Ramos (cell line): ENCODE data around the gene PDLIM7.
"Not testable (repeated sequence)": the region's sequence is repeated elsewhere in the genome, so short reads cannot be mapped to it uniquely, and the experiment has no call there.

Experiments
- in situ Hi-C: fragments of 300-500 bp; cut with MboI; formaldehyde crosslinking; loops from one replicate; pipeline ENCODE4 v1.14.3; 2022; ENCODE audit warnings: low sequenced_read_pairs; ENCODE audit not compliant: unreplicated experiment

Gene PDLIM7, protein sequence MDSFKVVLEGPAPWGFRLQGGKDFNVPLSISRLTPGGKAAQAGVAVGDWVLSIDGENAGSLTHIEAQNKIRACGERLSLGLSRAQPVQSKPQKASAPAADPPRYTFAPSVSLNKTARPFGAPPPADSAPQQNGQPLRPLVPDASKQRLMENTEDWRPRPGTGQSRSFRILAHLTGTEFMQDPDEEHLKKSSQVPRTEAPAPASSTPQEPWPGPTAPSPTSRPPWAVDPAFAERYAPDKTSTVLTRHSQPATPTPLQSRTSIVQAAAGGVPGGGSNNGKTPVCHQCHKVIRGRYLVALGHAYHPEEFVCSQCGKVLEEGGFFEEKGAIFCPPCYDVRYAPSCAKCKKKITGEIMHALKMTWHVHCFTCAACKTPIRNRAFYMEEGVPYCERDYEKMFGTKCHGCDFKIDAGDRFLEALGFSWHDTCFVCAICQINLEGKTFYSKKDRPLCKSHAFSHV

DNA sequence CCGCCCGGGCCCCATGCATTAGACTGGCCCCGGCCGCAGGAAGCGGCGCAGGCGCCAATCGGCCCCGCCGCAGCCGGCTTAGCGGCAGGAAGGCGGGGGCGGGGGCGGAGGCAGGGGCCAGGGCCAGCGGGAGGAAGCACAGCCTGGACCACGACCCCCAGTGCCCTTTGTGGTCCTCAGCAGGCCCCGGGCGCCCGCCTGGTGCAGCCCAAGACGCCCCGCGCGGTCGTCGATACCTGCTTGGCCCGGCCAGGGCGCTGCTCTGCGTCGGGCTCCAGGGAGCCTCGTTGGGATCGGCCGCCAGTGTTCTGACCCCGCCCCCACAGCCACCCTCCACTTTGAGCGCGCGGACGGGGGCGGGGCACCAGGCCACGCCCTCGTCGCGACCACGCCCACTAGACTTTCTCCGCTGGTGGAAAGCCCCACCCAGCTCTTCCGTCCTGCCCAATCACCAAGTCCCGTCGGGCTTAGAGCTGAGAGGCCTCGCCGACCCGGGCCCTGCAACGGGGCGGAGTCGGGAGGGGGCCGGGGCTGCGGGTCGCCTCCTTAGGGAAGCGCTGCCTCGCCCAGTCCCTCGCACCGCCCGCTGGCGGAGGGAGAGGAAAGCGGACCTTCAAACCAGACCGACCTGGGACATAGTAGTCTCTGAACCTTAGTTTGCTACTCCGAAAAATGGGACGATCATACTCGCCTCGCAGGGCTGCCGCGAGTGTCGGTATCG lies at the start of gene PDLIM7:
Gene PDLIM7 (minus strand): TSS at position 313 of the 721 bp plus-strand sequence. CDS start 1,092 bp downstream, outside the sequence.
- in situ Hi-C loops = loop anchor here (25.0 kb wide), 1 partner anchor 960 kb away; the partner anchor contains the start of genes CDHR2 and RNF44

DNA sequence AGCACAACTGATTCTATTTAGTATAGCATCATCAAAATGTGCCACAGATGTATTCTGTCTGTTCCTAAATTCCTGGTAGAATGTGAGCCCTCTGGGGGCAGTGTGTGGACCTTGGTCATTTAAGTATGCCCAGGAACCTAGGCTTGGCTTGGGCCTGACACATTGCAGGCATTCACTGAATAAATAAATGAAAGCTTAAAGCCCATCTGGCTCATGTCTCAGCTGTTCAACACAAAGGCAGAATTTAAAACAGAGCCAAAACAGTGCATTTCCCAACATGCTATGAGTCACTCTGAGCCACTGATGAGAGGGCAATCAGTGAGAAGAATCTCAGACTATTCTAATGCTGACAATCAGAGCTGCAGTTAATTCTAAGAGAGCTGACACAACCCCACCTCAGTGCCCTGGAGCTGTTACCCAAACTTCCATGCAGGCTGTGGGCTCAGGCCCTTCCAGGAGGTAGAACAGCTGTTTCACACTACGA lies 48.9 kb upstream of the PDLIM7 start:
- in situ Hi-C loops = no loop called here

DNA sequence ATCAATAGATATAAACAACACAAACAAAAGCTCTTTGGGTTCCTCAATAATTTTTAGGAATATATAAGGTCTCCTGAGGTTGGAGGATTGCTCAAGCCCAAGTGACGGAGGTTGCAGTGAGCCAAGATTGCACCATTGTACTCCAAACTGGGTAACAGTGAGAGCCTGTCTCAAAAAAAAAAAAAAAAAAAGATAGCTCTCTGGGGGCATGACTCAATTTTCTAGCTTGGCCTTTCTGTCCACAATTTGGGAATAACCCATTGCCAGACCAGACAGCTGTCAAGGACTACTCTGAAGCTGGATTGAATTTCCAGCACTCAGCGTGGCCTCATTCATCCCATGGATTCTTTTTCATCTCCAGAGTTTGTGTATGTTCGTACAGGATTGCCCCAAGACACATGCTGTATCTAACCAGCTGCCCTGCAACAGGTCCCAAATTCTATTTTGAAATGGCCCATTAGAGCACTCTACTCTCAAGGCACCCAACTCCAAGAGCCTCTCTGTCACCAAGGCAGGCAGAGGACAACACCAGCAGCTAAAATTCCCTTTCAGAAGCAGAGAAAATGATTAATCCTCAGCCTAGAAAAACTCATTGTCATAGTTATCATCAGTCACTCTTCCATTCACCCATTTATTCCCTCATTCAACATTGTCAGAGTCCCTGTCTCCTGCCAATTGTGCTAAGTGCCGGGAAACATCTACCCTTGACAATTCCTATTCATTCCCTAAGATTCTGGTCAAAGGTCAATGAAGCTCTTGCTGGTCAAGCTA lies 48.3 kb upstream of the PDLIM7 start:
- in situ Hi-C loops = no loop called here

DNA sequence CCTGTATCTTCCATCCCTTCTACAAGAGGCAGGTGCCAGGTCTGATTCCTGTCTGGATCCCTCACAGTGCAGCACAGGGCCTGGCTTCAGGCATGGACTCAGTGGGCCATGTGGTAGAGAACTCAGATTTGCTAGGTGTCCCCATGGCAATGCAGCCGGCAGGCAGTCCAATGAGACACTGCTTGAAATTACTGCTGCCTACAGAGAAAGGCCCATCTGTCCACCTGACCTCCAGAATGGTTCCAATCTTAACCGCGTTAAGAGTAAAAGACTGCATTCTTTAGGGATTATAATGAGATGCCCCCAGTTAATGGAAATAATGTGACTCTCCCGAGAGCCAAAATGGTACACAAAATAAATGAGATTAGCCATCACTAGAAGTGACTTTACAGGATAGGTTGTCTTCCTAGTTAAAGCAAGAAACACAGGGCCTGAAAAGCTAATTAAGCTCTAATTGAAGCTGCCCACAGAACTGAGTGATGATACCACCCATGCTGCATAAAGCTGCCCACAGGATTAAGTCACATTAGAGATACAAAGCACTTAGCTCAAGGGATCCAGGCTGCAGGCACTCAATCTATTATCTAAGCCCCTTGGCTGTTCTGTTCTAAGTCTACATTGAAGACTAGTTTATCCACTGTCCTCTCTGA lies 45.5 kb upstream of the PDLIM7 start:
- in situ Hi-C loops = no loop called here

DNA sequence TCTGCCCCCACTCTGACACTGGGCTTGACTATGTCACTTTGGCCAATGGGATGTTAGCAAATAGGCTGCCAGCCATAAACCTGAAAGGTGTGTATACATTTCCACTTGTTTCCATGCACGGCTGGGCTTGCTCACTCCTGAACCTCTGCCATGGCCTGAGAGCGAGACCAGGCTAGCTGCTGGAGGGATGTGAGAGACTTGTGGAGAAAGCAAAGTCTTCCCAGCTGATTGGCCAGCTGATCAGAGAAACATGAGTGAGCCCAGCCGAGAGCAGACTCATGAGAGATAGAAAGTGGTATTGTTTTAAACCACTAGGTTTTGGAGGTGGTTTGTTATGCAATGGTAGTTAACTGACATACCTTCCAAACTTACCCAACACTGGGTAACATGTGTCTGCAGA lies 43.0 kb upstream of the PDLIM7 start:
- in situ Hi-C loops = no loop called here

DNA sequence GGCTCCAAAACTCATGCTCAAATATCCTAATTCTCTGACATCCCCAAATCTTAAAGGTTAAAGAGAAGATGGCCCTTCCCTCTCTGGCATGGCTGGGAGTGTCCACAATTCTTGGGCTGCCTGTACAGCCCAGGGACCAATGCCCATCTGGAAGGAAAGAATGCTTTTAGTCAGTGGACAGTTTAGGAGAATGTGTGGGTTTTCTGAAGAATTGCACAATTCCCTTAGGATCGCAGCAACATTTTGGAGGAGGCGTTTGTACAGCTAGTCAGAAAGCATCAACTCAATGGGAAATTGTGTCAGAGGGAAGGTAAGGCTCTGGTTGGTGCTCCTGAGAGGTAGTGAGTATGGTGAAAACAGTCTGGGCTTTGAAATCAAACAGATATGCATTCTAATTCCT lies 42.0 kb upstream of the PDLIM7 start:
- in situ Hi-C loops = no loop called here

DNA sequence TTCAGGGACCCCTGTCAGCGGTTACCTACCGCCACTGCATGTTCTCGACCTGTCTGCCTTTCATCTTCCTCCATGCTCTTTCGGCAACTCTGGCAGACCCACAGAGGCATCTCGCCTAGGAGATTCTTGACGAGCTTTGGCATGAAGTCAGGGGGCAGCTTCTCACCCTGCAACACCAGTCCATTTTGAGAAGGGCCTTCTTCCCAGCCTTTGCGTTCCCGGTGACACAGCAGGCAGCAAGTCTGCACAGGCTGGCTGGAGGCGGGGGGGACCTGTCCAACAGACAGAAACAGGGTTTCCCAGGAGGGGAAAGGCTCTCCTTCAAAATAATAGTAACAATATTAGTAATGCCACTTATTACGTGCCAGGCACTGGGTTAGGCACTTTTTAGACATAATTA lies 41.5 kb upstream of the PDLIM7 start:
- in situ Hi-C loops = no loop called here

DNA sequence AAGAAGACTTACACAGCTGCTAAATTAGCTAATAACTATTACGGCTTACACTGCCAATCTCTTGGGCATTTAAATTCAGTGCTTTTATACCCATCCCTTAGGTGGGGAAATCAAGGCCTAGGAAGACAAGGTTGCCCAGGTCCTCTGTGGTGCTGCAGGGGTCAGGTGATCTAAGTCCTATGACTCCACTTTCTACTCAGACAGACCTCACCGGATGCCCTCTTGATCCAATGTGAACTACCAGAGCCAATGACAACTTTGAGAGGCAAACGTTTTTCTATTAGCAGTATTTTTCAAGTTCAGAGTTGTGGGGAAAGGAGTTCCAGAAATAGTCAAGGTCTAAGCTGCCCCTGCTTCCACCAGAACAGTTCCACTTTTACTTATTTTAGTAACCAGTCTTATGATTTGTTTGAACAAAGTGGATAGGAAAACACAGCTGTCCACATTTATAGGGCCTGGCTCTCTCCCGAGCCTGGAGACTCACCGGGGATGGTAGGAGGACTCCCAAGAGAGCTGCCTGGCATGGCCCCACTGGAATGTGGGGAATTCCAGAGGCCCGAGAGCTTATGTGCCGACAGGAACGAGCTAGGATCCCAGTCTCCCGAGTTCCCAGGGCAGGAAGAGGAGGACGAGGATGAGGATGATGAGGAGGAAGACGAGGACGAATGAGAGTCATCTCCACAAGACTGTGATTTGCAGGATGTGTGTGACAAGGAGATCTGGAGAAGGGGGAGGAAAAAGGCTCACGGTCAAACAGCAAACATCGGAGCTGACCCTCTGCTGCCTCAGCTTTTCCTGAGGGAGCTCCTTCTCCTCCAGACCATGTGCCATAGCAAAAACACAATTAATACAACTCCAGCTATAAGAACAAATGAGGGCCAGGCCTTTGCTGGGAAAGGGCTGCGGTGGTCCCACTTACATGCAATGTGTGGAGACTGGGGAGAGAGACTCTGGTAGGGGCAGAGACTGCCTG lies 40.3 kb upstream of the PDLIM7 start:
- in situ Hi-C loops = no loop called here

DNA sequence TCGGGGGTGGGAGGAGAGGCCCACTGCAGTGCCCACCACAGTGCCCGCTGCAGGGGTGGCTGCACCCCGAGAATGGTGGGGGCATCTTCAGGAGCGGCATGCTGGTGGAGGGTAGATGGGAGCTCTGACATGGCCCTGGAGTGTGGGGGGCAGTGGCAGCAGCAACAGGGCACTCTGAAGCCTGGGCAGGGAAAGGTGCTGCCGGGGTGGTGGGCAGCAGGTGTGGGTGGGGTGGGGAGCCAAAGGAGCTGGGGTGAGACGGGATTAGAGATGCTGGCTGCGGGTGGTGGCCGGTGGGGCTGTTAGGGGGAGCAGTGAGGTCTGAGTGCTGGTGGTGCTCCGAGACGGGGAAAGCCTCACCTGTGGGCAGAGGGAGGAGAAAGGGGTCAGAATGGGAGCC lies 39.0 kb upstream of the PDLIM7 start:
- in situ Hi-C loops = no loop called here

DNA sequence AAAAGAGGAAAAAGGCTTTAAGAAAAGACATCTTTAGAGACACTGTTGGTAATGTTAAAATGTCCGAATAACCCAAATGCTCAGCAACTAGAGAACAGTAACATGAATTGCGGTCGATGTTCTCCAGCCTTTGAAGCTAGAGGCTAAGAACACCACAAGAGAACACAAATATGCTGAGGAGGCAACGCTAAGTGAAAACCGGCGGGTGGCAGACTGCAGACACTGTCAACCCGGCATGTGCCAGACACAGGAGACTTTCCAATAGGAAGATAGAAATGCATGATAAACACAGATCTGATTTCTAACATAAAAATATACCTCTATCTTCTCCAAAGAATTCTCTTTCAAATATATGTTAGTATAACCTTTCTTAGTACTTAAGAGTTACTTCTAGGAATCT lies 37.7 kb upstream of the PDLIM7 start:
- in situ Hi-C loops = no loop called here

DNA sequence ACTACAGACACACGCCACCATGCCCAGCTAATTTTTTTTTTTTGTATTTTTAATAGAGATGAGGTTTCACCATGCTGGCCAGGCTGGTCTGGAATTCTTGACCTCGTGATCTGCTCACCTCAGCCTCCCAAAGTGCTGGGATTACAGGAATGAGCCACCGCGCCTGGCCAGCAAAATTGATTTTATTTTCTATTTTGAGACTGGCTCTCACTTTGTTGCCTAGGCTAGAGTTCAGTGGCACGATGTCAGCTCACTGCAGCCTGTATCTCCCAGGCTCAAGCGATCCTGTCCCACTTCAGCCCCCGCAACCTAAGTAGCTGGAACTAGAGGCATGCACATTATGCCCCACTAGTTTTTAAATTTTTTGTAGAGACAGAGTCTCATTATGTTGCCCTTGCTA lies 37.0 kb upstream of the PDLIM7 start:
- in situ Hi-C loops = not testable (repeated sequence)

DNA sequence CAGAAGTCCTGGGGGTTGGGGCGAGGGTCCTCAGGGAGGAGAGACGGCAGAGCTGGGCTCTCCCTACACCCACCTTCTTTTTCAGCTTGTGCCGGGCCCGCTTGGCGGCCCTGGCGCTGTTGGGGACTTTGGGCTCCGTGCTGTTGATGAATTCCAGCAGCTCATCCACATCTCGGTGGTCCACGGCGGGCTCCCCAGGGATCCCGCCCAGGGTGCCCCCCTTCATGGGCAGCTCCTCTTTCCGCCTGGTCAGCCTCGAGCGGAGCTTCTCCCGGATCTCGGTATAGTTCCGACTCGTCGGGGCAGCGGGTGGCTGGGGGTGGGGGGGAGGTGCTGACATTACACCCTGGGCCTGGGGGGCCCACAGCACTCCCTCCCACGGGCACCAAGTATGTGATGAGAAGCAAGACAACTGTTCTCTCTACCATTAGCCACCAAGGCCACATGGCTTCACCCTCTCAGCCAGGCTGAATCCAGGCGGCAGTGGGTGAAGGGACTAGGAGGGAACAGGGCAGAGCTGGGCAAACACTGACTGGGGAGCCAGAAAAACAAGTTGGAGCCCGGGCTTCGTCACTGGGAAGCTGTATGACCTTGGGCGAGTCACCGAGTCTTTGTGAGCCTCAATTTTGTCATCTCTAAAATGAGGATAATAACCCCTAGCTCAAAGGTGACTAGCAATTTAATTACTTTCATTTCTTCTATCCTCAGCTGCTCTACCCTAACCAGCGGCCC lies 34.0 kb upstream of the PDLIM7 start:
- in situ Hi-C loops = no loop called here

DNA sequence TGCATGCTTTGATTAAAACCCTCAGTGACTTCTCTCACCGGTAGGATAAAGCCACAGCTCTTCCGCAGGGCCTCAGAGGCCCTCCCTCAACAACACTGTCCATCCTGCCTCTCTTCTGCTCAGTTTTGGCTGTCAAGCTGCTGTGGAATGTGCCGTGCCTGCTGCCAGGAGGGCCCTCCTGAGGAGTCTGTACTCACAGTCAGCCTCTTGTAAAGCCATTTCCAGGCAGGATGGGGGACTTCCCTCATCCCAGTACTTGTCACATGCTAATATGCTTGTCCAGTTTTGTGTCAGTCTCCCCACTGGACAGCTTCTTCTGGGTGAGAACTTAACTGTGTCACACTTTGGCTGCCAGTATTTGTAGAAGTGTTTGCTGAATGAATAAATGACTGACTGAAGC lies 33.2 kb upstream of the PDLIM7 start:
- in situ Hi-C loops = no loop called here

DNA sequence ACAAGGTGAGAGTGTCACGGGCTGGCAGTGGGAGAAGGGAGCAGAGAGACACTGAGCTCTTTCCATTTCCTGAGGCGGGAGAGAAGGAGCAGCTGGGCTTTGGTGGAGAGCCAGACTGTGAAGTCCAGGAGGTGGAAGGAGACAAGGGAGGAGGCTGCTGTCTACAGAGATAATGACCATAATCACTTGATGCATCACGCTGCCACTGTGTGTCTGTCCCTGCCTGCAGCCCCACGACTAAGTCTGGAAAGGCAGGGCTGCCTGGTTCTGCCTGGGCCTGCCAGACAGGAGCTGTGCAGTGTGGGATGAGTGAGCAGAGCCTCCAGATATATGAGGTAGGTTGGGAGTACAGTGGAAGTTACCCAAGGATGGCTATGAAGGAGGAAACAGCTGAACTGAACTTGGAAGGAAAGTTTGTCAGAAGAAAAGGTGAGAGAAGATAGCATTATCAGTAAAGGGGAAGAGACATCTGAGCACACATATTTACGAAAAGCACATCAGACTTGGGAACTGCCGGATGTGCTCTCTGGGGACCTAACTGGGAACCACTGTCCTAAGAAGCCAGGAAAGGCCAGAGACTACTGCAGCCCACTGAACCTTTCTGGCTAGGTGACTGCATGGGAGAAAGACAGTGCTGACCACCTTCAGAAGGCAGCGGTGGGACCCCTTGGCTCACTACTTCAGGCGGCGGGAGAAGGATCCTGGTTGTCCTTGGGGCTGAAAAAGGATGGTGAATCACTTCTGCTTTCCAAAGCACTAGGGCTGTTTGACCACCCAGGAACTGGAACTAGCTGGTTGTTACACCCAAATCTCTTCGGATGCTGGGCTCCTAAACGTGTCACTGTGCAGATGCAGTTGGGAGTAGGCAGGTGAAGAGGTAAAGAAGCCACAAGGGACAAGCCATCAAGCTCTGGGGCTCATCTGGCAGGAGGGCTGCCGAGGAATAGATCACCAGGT lies 32.1 kb upstream of the PDLIM7 start:
- in situ Hi-C loops = no loop called here

DNA sequence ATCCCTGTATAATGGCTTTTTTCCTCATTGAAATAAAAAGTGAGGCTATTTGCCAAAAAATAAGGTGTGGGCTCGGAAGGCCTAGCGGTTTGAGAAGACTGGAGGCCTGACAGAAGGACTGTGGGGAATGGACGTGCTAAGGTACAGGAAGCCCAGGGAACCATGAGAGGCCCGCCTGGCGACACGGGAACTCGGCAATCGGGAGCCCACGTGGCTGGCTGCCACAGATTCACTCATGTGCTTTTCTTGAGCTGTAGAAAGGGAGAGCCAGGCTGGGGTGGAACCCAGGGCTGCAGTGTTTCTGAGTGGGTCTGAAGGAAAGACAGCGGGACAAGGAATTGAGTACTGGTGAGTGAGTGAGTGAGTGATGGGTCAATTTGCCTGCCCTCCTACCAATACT lies 31.2 kb upstream of the PDLIM7 start:
- in situ Hi-C loops = no loop called here

DNA sequence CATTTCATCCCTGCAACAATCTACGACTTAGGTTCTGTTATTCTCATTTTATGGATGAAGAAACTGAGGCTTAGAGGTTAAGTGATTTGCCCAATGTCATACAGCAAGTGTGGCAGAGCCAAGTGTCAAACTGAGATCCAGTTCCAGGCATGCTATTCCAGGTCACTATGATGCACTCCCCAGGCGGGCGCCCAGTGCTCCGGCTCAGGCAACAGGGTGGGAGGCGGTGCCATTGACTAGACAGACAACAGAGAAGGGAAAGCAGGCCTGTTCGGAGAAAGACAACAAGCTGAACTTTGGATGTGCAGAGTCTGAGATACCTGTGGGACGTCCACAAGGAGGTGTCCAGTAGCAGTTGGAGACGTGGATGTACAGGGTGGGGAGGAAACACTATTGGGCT lies 30.2 kb upstream of the PDLIM7 start:
- in situ Hi-C loops = no loop called here

DNA sequence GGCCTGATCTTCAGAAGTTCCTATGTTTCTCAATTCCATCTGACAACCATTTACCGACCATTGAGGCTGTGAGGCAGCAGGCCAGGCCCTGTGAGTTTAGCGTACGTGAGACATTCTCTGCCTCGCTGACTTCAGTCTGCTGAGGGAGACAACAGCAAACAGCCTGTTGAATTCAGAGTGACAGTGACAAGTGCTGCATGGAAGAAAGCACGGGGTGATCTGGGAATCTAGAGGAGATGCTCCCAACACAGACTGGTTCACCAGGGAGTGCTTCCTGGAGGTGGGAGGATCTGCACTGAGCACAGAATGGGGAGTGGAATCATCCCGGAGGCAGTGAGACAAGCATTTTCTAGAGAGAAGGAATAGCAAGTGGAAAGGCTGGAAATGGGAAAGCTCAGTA lies 29.4 kb upstream of the PDLIM7 start:
- in situ Hi-C loops = no loop called here
